GM23248 (cell line): Measurements from ENCODE around the gene S100A9. TPM values are rescaled to one million over a fixed set of nuclear protein-coding genes. Genes with fewer than 3 reads are reported as not detected.
"Not testable (repeated sequence)": the region's sequence is repeated elsewhere in the genome, so short reads cannot be mapped to it uniquely, and the experiment has no call there.

Experiments used
- DNase-seq: peaks from one replicate; pipeline ENCODE4 v3.0.0-alpha.2; 2015
- H2AFZ ChIP-seq: fragments of 200-600 bp; sonication (generic); 2 replicates; pipeline ENCODE4 v1.6.1; 2016; ENCODE audit warnings: antibody characterized with exemption
- H3F3A ChIP-seq: fragments of 200-600 bp; sonication (generic); 2 replicates; pipeline ENCODE4 v1.6.1; 2016; ENCODE audit warnings: mild to moderate bottlenecking, antibody characterized with exemption, mixed run types; ENCODE audit not compliant: insufficient read depth
- H3K27ac ChIP-seq: fragments of 200-600 bp; sonication (generic); 2 replicates; pipeline ENCODE4 v1.5.1; 2016; ENCODE audit warnings: mild to moderate bottlenecking
- H3K27me3 ChIP-seq: fragments of 200-600 bp; sonication (generic); replicated peaks from 2 replicates; pipeline ENCODE4 v1.6.1; 2016; ENCODE audit warnings: mild to moderate bottlenecking; ENCODE audit not compliant: insufficient read depth
- H3K36me3 ChIP-seq: fragments of 200-600 bp; sonication (generic); 2 replicates; pipeline ENCODE4 v1.6.1; 2016; ENCODE audit warnings: low read depth, mild to moderate bottlenecking
- H3K4me1 ChIP-seq: fragments of 200-600 bp; sonication (generic); 2 replicates; pipeline ENCODE4 v1.6.1; 2016; ENCODE audit warnings: mild to moderate bottlenecking; ENCODE audit not compliant: insufficient read depth
- H3K4me2 ChIP-seq: fragments of 200-600 bp; sonication (generic); one replicate; pipeline ENCODE4 v1.6.1; 2016; ENCODE audit warnings: mild to moderate bottlenecking; ENCODE audit not compliant: unreplicated experiment
- H3K4me3 ChIP-seq: fragments of 200-600 bp; sonication (generic); 2 replicates; pipeline ENCODE4 v1.5.1; 2016; ENCODE audit warnings: mild to moderate bottlenecking
- H3K79me2 ChIP-seq: fragments of 200-600 bp; sonication (generic); 2 replicates; pipeline ENCODE4 v1.6.1; 2016; ENCODE audit warnings: mild to moderate bottlenecking; ENCODE audit not compliant: insufficient read depth
- H3K9ac ChIP-seq: fragments of 200-600 bp; sonication (generic); 2 replicates; pipeline ENCODE4 v1.6.1; 2016; ENCODE audit warnings: mild to moderate bottlenecking
- H3K9me2 ChIP-seq: fragments of 200-600 bp; sonication (generic); 2 replicates; pipeline ENCODE4 v1.6.1; 2016; ENCODE audit warnings: mixed run types, mild to moderate bottlenecking, moderate library complexity; ENCODE audit not compliant: insufficient read depth
- H3K9me3 ChIP-seq: fragments of 200-600 bp; sonication (generic); one replicate; pipeline ENCODE4 v1.6.1; 2017; ENCODE audit warnings: low read depth
- H4K20me1 ChIP-seq: fragments of 200-600 bp; sonication (generic); 2 replicates; pipeline ENCODE4 v1.6.0; 2016; ENCODE audit not compliant: insufficient read depth
- EZH2 ChIP-seq: fragments of 200-600 bp; sonication (generic); IDR thresholded peaks from 2 replicates; pipeline ENCODE4 v1.6.1; 2018; ENCODE audit warnings: antibody characterized with exemption, mild to moderate bottlenecking; ENCODE audit not compliant: insufficient read depth, poor library complexity, severe bottlenecking
- EZH2phosphoT487 ChIP-seq: fragments of 200-600 bp; sonication (generic); IDR thresholded peaks from 2 replicates; pipeline ENCODE4 v1.6.1; 2018; ENCODE audit warnings: antibody characterized with exemption, moderate library complexity, mild to moderate bottlenecking, low read depth; ENCODE audit not compliant: insufficient read depth
- WGBS, 2 experiments: methylation state at CpG; one replicate each; pipeline ENCODE4 v1.1.6; 2015 to 2017; ENCODE audit warnings: low lambda C conversion rate in 2 of 2, low coverage in 1 of 2; ENCODE audit errors: missing lambda C conversion rate in 2 of 2; 5-methylcytosine and 5-hydroxymethylcytosine counted together
- in situ Hi-C: fragments of 300-500 bp; cut with MboI; formaldehyde crosslinking; loops from 2 replicates; pipeline ENCODE4 v1.15.0; 2020
- polyA plus RNA-seq: library from polyadenylated mRNA; unstranded; fragments of >200 nt; fragmentation: Nextera tagmentation; extraction: Ambion mirVana; gene quantifications from 2 replicates; pipeline ENCODE4 v1.2.1, GENCODE V29; 2016
- small RNA-seq: library from RNA; depleted of rRNA; stranded (forward); fragments of <200 nt; gene quantifications from one replicate; pipeline ENCODE3, GENCODE V24; 2014; ENCODE audit warnings: low read depth, low replicate concordance
- total RNA-seq: library from RNA; depleted of rRNA; stranded (reverse); fragments of >200 nt; shearing (Covaris generic); gene quantifications from 2 replicates; pipeline ENCODE4 v1.2.3, GENCODE V29; 2014; rRNA removed

Gene S100A9
- total and polyA plus RNA-seq, 2 experiments from 2014 or later: not detected

GRCh38 chr1:153404086-153404635 is 46.5 kb downstream of the S100A9 start:
- Histone ChIP-seq H4K20me1 (no peaks in the 10 kb centered on the region), H3K9me3 (no peaks in the 10 kb centered on the region), H3K4me1 (no peaks in the 10 kb centered on the region), H3K4me2 (no peak overlapping the region), H3K27ac (no peak overlapping the region), H3K79me2 (no peaks in the 10 kb centered on the region), H3K27me3 (peaks cover 20% of the 10 kb centered on the region), H2AFZ (no peak overlapping the region), H3K9ac (no peak overlapping the region), H3F3A (no peaks in the 10 kb centered on the region), H3K9me2 (no peaks in the 10 kb centered on the region), H3K36me3 (no peaks in the 10 kb centered on the region), H3K4me3 (no peak overlapping the region)
- in situ Hi-C loops: no loop called here
- no peak for DNase-seq
- TF ChIP-seq EZH2 (no peak), EZH2phosphoT487 (no peak)
- 48 to 62% methylated on average over 7 of the region's 7 CpGs for WGBS, 2 experiments

- H3K9ac ChIP-seq: no peak overlapping the region
- peak; percentile 28 for DNase-seq
- no peaks in the 10 kb centered on the region for H3K79me2 ChIP-seq
- 36 to 38% methylated on average over 15 of the region's 15 CpGs for WGBS, 2 experiments
- H3K36me3 ChIP-seq: no peaks in the 10 kb centered on the region
- TF ChIP-seq EZH2: no peak
- TF ChIP-seq EZH2phosphoT487: no peak
- in situ Hi-C loops: no loop called here
- no peak overlapping the region for H2AFZ ChIP-seq
- peaks cover 15% of the 10 kb centered on the region for H3K27me3 ChIP-seq
- no peaks in the 10 kb centered on the region for H4K20me1 ChIP-seq
- no peaks in the 10 kb centered on the region for H3K4me1 ChIP-seq
- H3F3A ChIP-seq: no peaks in the 10 kb centered on the region
- no peak overlapping the region for H3K27ac ChIP-seq
- H3K9me2 ChIP-seq: no peaks in the 10 kb centered on the region
- no peaks in the 10 kb centered on the region for H3K9me3 ChIP-seq
- no peak overlapping the region for H3K4me2 ChIP-seq
- no peak overlapping the region for H3K4me3 ChIP-seq
Measured at GRCh38 chr1:153404768-153405167, 47.1 kb downstream of the S100A9 start.

GRCh38 chr1:153405825-153406599 is 48.4 kb downstream of the S100A9 start:
- H3K4me2 ChIP-seq: not testable (repeated sequence)

GRCh38 chr1:153407274-153407673 is 49.6 kb downstream of the S100A9 start:
- H3K4me1 ChIP-seq, H3K4me3 ChIP-seq, in situ Hi-C loops, H2AFZ ChIP-seq, H3K79me2 ChIP-seq, H3K4me2 ChIP-seq, H3K9ac ChIP-seq, H4K20me1 ChIP-seq, H3K27ac ChIP-seq, H3K9me3 ChIP-seq, DNase-seq, H3F3A ChIP-seq, H3K9me2 ChIP-seq, H3K27me3 ChIP-seq, H3K36me3 ChIP-seq: not testable (repeated sequence)
- 39 to 43% methylated on average over 11 of the region's 11 CpGs for WGBS, 2 experiments

More at GRCh38 chr1:153405825-153406599, 48.4 kb downstream of the S100A9 start:
- H3K27ac ChIP-seq, H3K9me3 ChIP-seq, H3K9me2 ChIP-seq, H3F3A ChIP-seq, DNase-seq, H3K4me3 ChIP-seq, H3K79me2 ChIP-seq, H2AFZ ChIP-seq, H3K9ac ChIP-seq, in situ Hi-C loops, H3K4me1 ChIP-seq, H4K20me1 ChIP-seq, H3K36me3 ChIP-seq: not testable (repeated sequence)
- WGBS, 2 experiments: 17 to 23% methylated on average over 6 of the region's 6 CpGs
- H3K27me3 ChIP-seq: peaks cover 15% of the 10 kb centered on the region

Small RNA genes lying within 50 kb of the gene (small RNA-seq; reads per million reads assigned to genes)
- not detected for gene RNU6-160P
- gene S100A15A: not detected

Other genes starting within 250 kb of the S100A9 start
- gene SPRR2F, start 244.3 kb upstream of the S100A9 start, total RNA-seq: not detected in 2 replicates
- not detected in 2 replicates for gene SPRR2F, start 244.3 kb upstream of the S100A9 start, polyA plus RNA-seq
- not detected in 2 replicates for gene SPRR2G, start 207.0 kb upstream of the S100A9 start, total RNA-seq
- gene SPRR2G, start 207.0 kb upstream of the S100A9 start, polyA plus RNA-seq: not detected in 2 replicates
- gene LELP1, start 154.4 kb upstream of the S100A9 start, total RNA-seq: not detected in 2 replicates
- gene LELP1, start 154.4 kb upstream of the S100A9 start, polyA plus RNA-seq: not detected in 2 replicates
- gene PRR9, start 140.3 kb upstream of the S100A9 start, total RNA-seq: not detected in 2 replicates
- gene PRR9, start 140.3 kb upstream of the S100A9 start, polyA plus RNA-seq: 0.30 and 0.47 TPM in 2 replicates
- gene LORICRIN, start 98.2 kb upstream of the S100A9 start, total RNA-seq: not detected in 2 replicates
- not detected in 2 replicates for gene LORICRIN, start 98.2 kb upstream of the S100A9 start, polyA plus RNA-seq
- not detected in 2 replicates for gene PGLYRP3, start 44.9 kb upstream of the S100A9 start, total RNA-seq
- gene PGLYRP3, start 44.9 kb upstream of the S100A9 start, polyA plus RNA-seq: not detected in 2 replicates
- not detected in 2 replicates for gene PGLYRP4, start 9.0 kb upstream of the S100A9 start, total RNA-seq
- not detected in 2 replicates for gene PGLYRP4, start 9.0 kb upstream of the S100A9 start, polyA plus RNA-seq
- not detected in 2 replicates for gene S100A12, start 17.8 kb downstream of the S100A9 start, total RNA-seq
- gene S100A12, start 17.8 kb downstream of the S100A9 start, polyA plus RNA-seq: not detected in 2 replicates
- not detected in 2 replicates for gene S100A8, start 33.2 kb downstream of the S100A9 start, total RNA-seq
- not detected in 2 replicates for gene S100A8, start 33.2 kb downstream of the S100A9 start, polyA plus RNA-seq
- not detected in 2 replicates for gene S100A7A, start 58.7 kb downstream of the S100A9 start, total RNA-seq
- gene S100A7A, start 58.7 kb downstream of the S100A9 start, polyA plus RNA-seq: not detected in 2 replicates
- not detected in 2 replicates for gene S100A7, start 102.8 kb downstream of the S100A9 start, total RNA-seq
- not detected in 2 replicates for gene S100A7, start 102.8 kb downstream of the S100A9 start, polyA plus RNA-seq
- gene S100A6, start 178.1 kb downstream of the S100A9 start, total RNA-seq: 550 and 683 TPM in 2 replicates
- gene S100A6, start 178.1 kb downstream of the S100A9 start, polyA plus RNA-seq: 2,862 and 2,893 TPM in 2 replicates
- gene S100A5, start 183.1 kb downstream of the S100A9 start, total RNA-seq: not detected in 2 replicates
- gene S100A5, start 183.1 kb downstream of the S100A9 start, polyA plus RNA-seq: 0.41 TPM in 1 of 2 replicates, not detected in the other
- 236 and 249 TPM in 2 replicates for gene S100A4, start 188.0 kb downstream of the S100A9 start, total RNA-seq
- gene S100A4, start 188.0 kb downstream of the S100A9 start, polyA plus RNA-seq: 608 and 610 TPM in 2 replicates
- gene S100A3, start 191.4 kb downstream of the S100A9 start, total RNA-seq: 2.2 and 3.8 TPM in 2 replicates
- gene S100A3, start 191.4 kb downstream of the S100A9 start, polyA plus RNA-seq: 7.5 and 8.0 TPM in 2 replicates
- 1.7 and 9.0 TPM in 2 replicates for gene S100A2, start 208.0 kb downstream of the S100A9 start, total RNA-seq
- gene S100A2, start 208.0 kb downstream of the S100A9 start, polyA plus RNA-seq: 8.6 and 11.8 TPM in 2 replicates